ENCODE data around the gene CA12.

CA12 gene

DNA sequence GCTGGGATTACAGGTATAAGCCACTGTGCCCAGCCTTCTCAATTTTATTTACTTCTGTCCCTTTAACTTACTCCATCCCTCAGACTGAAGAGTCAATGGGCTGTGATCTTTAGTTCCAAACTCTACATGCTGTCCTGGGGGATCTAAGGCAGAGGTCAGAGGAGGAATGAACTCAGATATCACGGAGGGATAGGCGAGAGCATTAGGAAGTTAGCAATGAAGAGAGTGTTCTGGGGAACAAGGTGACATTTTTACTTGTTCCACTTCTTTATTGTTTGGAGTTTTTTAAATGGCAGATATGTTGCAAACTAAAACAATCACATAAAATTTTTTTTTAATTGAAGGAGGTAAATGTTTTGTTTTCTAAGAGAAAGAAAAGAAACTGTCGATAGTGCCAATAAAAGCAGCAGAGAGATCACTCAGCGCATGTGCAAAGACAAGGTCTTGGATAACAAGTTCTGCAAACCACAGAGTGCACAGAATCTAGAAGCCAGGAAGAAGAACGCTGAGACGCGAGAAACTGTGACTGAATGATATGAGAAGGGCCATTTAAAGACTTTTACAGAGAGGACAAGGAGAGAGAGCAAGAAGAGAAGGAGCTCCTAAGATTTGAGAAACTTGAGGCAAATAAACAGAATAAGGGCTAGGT lies 10.8 kb upstream of the CA12 start:
- no peak overlapping the region for H3K9ac ChIP-seq (ENCODE audit: insufficient read length)

GRCh38 chr15:63391669-63392360 lies 10.2 kb upstream of the CA12 start:
- Histone ChIP-seq H3K9me3 (ENCODE audit: low read depth, low read length) (no peaks in the 10 kb centered on the region), H3K27ac (no peak overlapping the region), H3K36me3 (ENCODE audit: insufficient read depth, low read length) (no peaks in the 10 kb centered on the region), H3K4me3 (no peak overlapping the region), H3K9ac (ENCODE audit: insufficient read length) (no peak overlapping the region)
- TF ChIP-seq POLR2AphosphoS5 (IDR thresholded peaks at IDR 0.05; ENCODE audit: borderline replicate concordance, low read depth, low read length) = no peak
- no peak for TF ChIP-seq FOXP2 (optimal IDR thresholded peaks at IDR 0.05; ENCODE audit: control extremely low read depth, extremely low read length, insufficient read depth)
- TF ChIP-seq EZH2 (IDR thresholded peaks at IDR 0.05) = no peak
- DNase-seq (ENCODE audit: low read depth, low spot score) = no peak

More for the DNA sequence above, 10.8 kb upstream of the CA12 start:
- no peak overlapping the region for H3K27ac ChIP-seq
- H3K36me3 ChIP-seq (ENCODE audit: insufficient read depth, low read length) = no peaks in the 10 kb centered on the region
- H3K4me3 ChIP-seq = no peak overlapping the region
- TF ChIP-seq POLR2AphosphoS5 (IDR thresholded peaks at IDR 0.05; ENCODE audit: borderline replicate concordance, low read depth, low read length) (no peak), EZH2 (IDR thresholded peaks at IDR 0.05) (no peak), FOXP2 (optimal IDR thresholded peaks at IDR 0.05; ENCODE audit: control extremely low read depth, extremely low read length, insufficient read depth) (no peak)
- DNase-seq (ENCODE audit: low read depth, low spot score) = no peak
- no peaks in the 10 kb centered on the region for H3K9me3 ChIP-seq (ENCODE audit: low read depth, low read length)

DNA sequence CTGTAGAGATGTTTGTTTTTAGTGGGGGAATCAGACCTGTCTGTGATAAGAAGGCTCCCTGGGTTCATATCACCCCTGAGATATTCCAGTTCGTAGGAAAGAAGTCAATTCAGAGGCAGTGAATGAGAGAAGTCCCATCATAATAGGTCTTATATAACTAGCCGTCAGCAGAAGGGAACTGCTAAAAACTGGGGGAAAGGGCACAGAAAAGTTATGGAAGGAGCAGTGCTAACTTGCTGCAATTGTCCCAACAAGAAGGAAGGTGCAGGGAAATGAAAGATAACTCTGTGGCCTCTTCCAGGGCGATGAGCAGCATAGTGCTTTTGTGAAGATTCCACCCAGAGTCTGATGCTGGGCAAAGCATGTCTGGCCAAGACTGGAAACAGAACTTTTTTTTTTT lies 9.0 kb upstream of the CA12 start:
- H3K9me3 ChIP-seq (ENCODE audit: low read depth, low read length) = no peaks in the 10 kb centered on the region
- TF ChIP-seq EZH2 (IDR thresholded peaks at IDR 0.05) (no peak), POLR2AphosphoS5 (IDR thresholded peaks at IDR 0.05; ENCODE audit: borderline replicate concordance, low read depth, low read length) (no peak), FOXP2 (optimal IDR thresholded peaks at IDR 0.05; ENCODE audit: control extremely low read depth, extremely low read length, insufficient read depth) (no peak)
- no peak for DNase-seq (ENCODE audit: low read depth, low spot score)
- no peak overlapping the region for H3K4me3 ChIP-seq
- H3K36me3 ChIP-seq (ENCODE audit: insufficient read depth, low read length) = no peaks in the 10 kb centered on the region
- H3K9ac ChIP-seq (ENCODE audit: insufficient read length) = no peak overlapping the region
- H3K27ac ChIP-seq = no peak overlapping the region

GRCh38 chr15:63389902-63390670 lies 8.4 kb upstream of the CA12 start:
- DNase-seq (ENCODE audit: low read depth, low spot score) = no peak
- no peak for TF ChIP-seq FOXP2 (optimal IDR thresholded peaks at IDR 0.05; ENCODE audit: control extremely low read depth, extremely low read length, insufficient read depth)
- TF ChIP-seq POLR2AphosphoS5 (IDR thresholded peaks at IDR 0.05; ENCODE audit: borderline replicate concordance, low read depth, low read length) = no peak
- no peak for TF ChIP-seq EZH2 (IDR thresholded peaks at IDR 0.05)
- no peak overlapping the region for H3K27ac ChIP-seq
- no peak overlapping the region for H3K4me3 ChIP-seq
- H3K36me3 ChIP-seq (ENCODE audit: insufficient read depth, low read length) = no peaks in the 10 kb centered on the region
- H3K9me3 ChIP-seq (ENCODE audit: low read depth, low read length) = no peaks in the 10 kb centered on the region
- no peak overlapping the region for H3K9ac ChIP-seq (ENCODE audit: insufficient read length)

DNA sequence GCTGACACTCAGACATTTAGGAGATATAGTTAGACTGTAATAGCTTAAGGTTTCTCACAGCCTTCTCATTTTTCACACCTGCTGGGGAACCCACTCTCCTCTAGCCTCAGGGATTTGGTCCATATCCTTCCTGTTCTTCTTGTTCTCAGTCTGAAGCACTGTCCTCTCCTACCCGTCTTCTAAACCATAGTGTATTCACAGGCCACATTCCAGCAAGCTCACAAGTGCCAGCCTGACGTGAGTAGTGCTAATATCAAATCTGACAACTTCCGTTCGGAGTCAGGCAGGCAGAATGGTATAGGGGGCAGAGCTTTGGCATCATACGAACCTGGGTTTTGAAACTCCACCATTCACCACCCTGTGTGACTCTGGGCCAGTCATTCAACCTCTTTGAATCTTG lies 6.9 kb upstream of the CA12 start:
- no peak overlapping the region for H3K9ac ChIP-seq (ENCODE audit: insufficient read length)
- TF ChIP-seq POLR2AphosphoS5 (IDR thresholded peaks at IDR 0.05; ENCODE audit: borderline replicate concordance, low read depth, low read length) = no peak
- TF ChIP-seq EZH2 (IDR thresholded peaks at IDR 0.05) = no peak
- no peak for TF ChIP-seq FOXP2 (optimal IDR thresholded peaks at IDR 0.05; ENCODE audit: control extremely low read depth, extremely low read length, insufficient read depth)
- no peak overlapping the region for H3K4me3 ChIP-seq
- DNase-seq (ENCODE audit: low read depth, low spot score) = no peak
- H3K27ac ChIP-seq = no peak overlapping the region
- no peaks in the 10 kb centered on the region for H3K36me3 ChIP-seq (ENCODE audit: insufficient read depth, low read length)
- H3K9me3 ChIP-seq (ENCODE audit: low read depth, low read length) = no peaks in the 10 kb centered on the region

DNA sequence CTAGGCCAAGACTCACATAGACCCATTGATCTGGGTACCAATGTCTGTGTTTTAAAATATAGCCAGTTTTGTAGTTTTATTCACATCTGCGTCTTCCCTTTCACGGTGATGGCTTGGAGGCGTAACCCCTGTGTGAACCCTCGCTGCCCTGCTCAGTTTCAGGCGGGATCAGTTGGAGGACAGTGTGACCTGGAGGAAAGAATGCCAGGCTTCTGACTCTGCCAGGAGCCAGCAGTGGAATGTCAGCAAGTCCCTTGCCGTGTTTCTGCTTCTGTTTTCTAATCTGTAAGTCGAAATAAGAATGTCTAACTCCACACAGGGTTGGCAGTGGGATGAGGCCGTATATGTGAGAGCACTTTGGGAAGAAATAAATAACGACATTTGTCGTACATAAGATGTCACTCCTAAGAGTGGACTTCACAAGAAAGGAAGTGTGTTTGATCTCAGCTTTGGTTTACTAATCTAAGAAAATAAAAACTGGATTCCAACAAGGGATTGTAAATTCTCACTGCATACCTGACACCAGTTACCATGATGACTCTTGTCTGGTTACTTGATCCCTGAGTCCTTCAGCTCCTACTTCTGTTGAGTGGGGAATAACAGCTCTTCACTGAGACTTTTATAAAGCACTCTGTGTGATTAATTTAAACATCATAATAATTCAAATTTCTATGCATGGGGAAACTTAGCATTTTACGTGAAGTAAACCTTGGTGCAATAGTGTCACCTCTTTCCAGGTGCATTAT lies 6.3 kb upstream of the CA12 start:
- no peaks in the 10 kb centered on the region for H3K9me3 ChIP-seq (ENCODE audit: low read depth, low read length)
- no peak overlapping the region for H3K9ac ChIP-seq (ENCODE audit: insufficient read length)
- H3K36me3 ChIP-seq (ENCODE audit: insufficient read depth, low read length) = no peaks in the 10 kb centered on the region
- no peak overlapping the region for H3K27ac ChIP-seq
- DNase-seq (ENCODE audit: low read depth, low spot score) = no peak
- TF ChIP-seq EZH2 (IDR thresholded peaks at IDR 0.05) (no peak), POLR2AphosphoS5 (IDR thresholded peaks at IDR 0.05; ENCODE audit: borderline replicate concordance, low read depth, low read length) (no peak), FOXP2 (optimal IDR thresholded peaks at IDR 0.05; ENCODE audit: control extremely low read depth, extremely low read length, insufficient read depth) (no peak)
- no peak overlapping the region for H3K4me3 ChIP-seq

GRCh38 chr15:63385911-63386531 lies 4.4 kb upstream of the CA12 start:
- Histone ChIP-seq H3K9ac (ENCODE audit: insufficient read length) (no peak overlapping the region), H3K27ac (no peak overlapping the region), H3K36me3 (ENCODE audit: insufficient read depth, low read length) (no peaks in the 10 kb centered on the region), H3K9me3 (ENCODE audit: low read depth, low read length) (no peaks in the 10 kb centered on the region), H3K4me3 (no peak overlapping the region)
- no peak for DNase-seq (ENCODE audit: low read depth, low spot score)
- TF ChIP-seq EZH2 (IDR thresholded peaks at IDR 0.05) (no peak), POLR2AphosphoS5 (IDR thresholded peaks at IDR 0.05; ENCODE audit: borderline replicate concordance, low read depth, low read length) (no peak), FOXP2 (optimal IDR thresholded peaks at IDR 0.05; ENCODE audit: control extremely low read depth, extremely low read length, insufficient read depth) (no peak)
